COLO829 (cell line): ENCODE measurements around the gene SKI.
"Not testable (repeated sequence)": the region's sequence is repeated elsewhere in the genome, so short reads cannot be mapped to it uniquely, and the experiment has no call there.

Experiments
- DNase-seq: peaks from one replicate; pipeline ENCODE4 v3.0.0; 2012; ENCODE audit warnings: low spot score

SKI gene

DNA sequence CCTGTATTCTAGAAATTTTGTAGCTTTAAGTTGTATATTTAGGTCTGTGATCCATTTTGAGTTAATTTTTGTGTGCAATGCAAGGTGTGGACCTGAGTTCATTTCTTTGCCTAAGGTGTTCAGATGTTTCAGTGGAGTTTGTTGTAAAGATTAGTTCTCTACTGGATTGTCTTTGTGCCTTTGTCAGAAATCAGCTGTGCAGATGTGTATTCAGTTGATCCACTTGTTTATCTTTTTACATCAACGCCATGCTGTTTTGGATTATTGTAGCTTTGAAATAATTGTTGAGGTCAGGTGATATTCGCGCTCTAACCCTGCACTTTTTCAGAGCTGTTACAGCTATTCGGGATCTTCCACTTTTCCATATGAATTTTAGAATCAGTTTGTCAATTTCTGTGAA lies 32.8 kb downstream of the SKI start:
- DNase-seq: no peak

DNA sequence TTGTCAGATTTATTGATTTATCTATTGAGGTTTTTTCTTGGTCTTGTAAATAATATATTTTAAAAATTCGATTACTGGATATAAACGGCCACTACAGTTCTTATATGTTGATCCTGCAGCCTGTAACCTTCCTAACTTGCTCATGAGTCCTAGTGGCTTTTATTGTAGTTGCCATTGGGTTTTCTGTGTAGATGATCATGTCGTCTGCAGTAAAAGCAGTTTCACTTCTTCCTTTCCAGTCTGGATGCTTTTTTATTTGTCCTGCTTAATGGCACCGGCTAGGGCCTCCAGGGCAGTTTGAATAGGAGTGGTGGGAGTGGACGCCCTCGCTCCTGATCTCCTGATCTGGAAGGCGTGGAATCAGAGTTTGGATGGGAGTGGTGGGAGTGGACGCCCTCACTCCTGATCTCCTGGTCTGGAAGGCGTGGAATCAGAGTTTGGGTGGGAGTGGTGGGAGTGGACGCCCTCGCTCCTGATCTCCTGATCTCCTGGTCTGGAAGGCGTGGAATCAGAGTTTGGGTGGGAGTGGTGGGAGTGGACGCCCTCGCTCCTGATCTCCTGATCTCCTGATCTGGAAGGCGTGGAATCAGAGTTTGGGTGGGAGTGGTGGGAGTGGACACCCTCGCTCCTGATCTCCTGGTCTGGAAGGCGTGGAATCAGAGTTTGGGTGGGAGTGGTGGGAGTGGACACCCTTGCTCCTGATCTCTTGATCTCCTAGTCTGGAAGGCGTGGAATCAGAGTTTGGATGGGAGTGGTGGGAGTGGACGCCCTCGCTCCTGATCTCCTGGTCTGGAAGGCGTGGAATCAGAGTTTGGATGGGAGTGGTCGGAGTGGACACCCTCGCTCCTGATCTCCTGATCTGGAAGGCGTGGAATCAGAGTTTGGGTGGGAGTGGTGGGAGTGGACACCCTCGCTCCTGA lies 33.6 kb downstream of the SKI start:
- DNase-seq: not testable (repeated sequence)

GRCh38 chr1:2266301-2266975 lies 38.3 kb downstream of the SKI start:
- no peak for DNase-seq

DNA sequence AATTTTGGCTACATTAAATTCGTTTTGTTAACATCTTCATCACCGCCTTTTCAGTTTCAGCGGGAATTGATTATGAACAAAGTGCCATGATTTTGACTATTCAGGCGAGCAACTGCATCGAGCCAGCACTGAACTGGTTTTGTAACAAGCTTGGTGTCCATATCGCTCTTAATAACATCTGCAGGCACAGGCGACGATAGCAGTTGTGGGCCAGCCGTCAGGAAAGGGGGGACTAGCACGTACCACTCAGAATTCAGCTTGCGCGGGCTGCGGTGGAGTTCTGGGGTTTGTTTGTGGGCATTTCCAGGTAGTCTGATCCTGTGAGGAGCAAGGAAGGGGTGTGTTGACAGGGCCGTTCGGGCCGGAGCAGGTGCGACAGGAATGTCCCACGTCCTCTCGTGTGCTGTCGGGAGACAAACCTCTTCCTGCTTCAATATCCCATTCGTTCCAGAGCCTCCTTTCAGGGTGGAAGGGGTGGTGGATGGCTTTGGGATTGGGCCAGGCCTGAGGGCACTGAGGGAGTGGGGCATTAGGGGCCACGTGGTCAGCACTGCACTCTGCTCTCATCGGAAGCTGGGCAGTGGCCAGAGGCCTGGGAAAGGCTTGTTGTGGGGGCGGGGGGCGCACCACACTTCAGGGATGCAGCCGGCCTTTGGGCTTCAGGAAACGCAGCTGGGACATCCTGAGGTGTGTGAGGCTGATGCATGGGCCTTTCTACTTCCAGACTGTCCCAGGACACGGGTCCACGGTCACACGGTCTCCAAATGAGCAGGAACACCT lies 39.1 kb downstream of the SKI start:
- DNase-seq: no peak

DNA sequence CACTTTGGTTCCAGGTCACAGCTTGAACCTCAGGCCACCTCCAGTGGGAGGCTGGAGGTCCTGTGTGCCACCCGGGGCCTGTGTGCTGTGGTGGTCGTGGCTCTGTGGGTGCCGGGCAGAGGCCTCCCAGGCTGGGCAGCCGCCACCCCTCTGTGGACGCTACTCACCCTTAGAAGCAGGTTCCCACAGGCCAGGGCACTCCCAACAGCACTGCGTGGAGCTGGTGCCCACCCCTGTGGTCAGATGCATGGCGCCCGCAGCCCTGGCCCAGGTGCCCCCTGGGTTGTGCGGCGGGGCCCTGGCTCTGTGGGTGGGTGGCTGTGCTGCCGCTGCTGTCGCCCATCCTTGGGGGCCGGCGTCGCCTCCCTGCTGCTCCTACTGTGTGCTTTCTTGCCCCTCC lies 39.7 kb downstream of the SKI start:
- no peak for DNase-seq

- DNase-seq: no peak
Measured at GRCh38 chr1:2268285-2269056, 40.4 kb downstream of the SKI start.

- no peak for DNase-seq
Measured at GRCh38 chr1:2269193-2269921, 41.2 kb downstream of the SKI start.

DNA sequence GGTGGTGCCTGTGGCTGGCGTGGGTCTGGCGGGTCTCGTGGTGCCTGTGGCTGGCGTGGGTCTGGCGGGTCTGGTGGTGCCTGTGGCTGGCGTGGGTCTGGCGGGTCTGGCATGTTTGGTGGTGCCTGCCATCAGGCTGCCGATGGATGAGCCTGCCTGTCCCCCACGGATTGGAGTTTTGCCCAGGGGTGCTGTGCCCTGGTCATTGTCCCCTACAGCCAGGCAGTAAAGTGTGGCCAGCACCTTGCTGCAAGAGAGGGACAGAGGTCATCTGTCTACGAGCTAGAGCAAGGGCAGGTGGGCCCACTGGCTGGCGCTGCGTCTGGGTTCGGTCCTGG lies 41.8 kb downstream of the SKI start:
- DNase-seq: no peak

GRCh38 chr1:2270260-2271100 lies 42.4 kb downstream of the SKI start:
- no peak for DNase-seq

GRCh38 chr1:2271211-2271721 lies 43.1 kb downstream of the SKI start:
- no peak for DNase-seq

- DNase-seq: no peak
Measured at GRCh38 chr1:2271841-2272655, 43.9 kb downstream of the SKI start.

GRCh38 chr1:2272686-2273400 lies 44.7 kb downstream of the SKI start:
- DNase-seq: no peak

GRCh38 chr1:2273401-2274090 lies 45.4 kb downstream of the SKI start:
- DNase-seq: no peak

- DNase-seq: no peak
Measured at GRCh38 chr1:2274231-2274928, 46.3 kb downstream of the SKI start.

DNA sequence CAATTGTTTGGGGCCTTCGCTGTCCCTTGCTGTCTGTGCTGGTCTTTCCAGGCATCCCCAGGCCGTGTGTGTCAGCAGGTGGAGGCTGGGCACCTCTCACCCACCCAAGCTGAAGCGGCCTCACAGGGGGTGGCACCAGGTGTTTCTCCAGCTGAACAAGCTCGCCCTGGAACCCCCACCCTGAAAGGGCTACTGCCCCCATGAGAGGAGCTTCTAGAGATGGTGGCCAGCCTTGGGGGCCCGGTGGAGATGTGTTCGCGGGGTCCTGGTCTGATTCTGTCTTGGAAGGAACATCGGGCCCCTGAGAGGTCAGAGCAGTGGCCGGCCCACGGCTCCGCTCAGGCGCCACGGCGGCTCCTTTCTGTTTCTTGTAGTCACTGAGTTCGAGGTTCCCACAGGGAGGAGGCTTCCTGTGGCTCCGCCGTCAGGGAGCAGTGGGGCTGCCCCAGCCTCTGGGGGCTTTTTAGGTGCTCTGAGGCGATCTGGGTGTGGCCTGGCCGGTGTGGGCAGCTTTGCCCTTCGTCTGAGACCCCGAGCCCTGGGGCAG lies 46.9 kb downstream of the SKI start:
- DNase-seq: no peak

DNA sequence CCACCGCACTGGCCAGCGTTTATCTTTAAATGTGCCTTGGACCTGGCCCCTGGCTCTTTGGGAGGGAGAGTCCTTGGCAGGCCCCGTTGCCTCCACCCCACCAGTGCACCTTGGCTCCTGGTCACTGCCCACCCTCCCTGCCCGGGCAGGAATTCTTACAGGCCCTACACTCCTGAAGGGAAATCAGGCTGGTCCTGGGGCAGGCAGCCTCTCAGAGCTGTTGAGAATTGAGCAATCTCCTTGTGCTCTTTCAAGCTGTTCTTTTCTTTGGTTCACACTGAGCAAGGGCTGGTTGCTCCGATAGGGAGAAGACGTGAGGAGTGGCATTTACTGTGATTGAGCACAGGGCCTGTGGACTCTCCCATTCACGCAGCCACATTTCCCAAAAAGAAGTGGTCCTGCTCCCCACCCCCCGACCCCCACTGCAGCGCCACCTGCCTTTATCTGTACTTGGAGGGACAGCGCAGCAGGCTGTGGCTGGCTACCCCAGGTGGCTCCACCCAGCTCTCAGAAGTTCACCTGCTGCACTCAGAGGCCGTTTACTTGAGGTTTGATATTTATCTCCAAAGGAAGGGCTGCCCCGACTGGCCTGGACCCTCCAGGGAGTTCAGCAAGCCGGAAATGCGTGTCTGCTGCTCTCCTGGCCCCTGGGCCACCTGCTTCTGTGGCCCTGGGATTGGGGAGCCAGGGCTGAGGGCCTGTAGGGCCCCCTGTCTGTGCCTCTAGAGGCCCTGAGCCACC lies 47.8 kb downstream of the SKI start:
- no peak for DNase-seq
